H9 (cell line): ENCODE results near the gene C2orf92. TPM values are rescaled to one million over a fixed set of nuclear protein-coding genes. Genes with fewer than 3 reads are reported as not detected.

Source experiments
- DNase-seq: peaks from one replicate; pipeline ENCODE4 v3.0.0-alpha.2; 2017
- H2AFZ ChIP-seq: one replicate; pipeline ENCODE4 v1.6.1; 2013; ENCODE audit warnings: mild to moderate bottlenecking, low read length, control low read depth, moderate library complexity
- H2AK5ac ChIP-seq: 2 replicates; pipeline ENCODE4 v1.6.1; 2013; ENCODE audit warnings: low read length, control low read depth, mixed read lengths; ENCODE audit not compliant: insufficient read length
- H2BK120ac ChIP-seq: one replicate; pipeline ENCODE4 v1.6.1; 2013; ENCODE audit warnings: low read depth, mild to moderate bottlenecking, low read length, control low read depth, inconsistent platforms; ENCODE audit not compliant: poor library complexity, severe bottlenecking
- H2BK12ac ChIP-seq: 2 replicates; pipeline ENCODE4 v1.6.1; 2013; ENCODE audit warnings: low read length, control low read depth, mixed read lengths, low read depth; ENCODE audit not compliant: insufficient read length
- H2BK15ac ChIP-seq: 2 replicates; pipeline ENCODE4 v1.6.1; 2013; ENCODE audit warnings: low read depth, low read length, control low read depth
- H2BK20ac ChIP-seq: one replicate; pipeline ENCODE4 v1.6.1; 2013; ENCODE audit warnings: low read depth, mild to moderate bottlenecking, low read length, control low read depth, inconsistent platforms; ENCODE audit not compliant: poor library complexity, severe bottlenecking
- H2BK5ac ChIP-seq: 2 replicates; pipeline ENCODE4 v1.6.1; 2013; ENCODE audit warnings: low read length, control low read depth, mixed read lengths; ENCODE audit not compliant: insufficient read length
- H3K14ac ChIP-seq: 2 replicates; pipeline ENCODE4 v1.6.1; 2013; ENCODE audit warnings: low read length, control low read depth; ENCODE audit not compliant: insufficient read depth
- H3K18ac ChIP-seq: 2 replicates; pipeline ENCODE4 v1.6.1; 2013; ENCODE audit warnings: low read depth, mild to moderate bottlenecking, mixed read lengths, low read length, control low read depth; ENCODE audit not compliant: insufficient read length
- H3K23ac ChIP-seq: 2 replicates; pipeline ENCODE4 v1.6.1; 2013; ENCODE audit warnings: low read length, control low read depth, mixed read lengths, low read depth; ENCODE audit not compliant: insufficient read length
- H3K23me2 ChIP-seq: 2 replicates; pipeline ENCODE4 v1.6.1; 2013; ENCODE audit warnings: low read depth, mild to moderate bottlenecking, mixed read lengths, low read length, control low read depth; ENCODE audit not compliant: insufficient read length, poor library complexity, severe bottlenecking
- H3K27ac ChIP-seq: 2 replicates; pipeline ENCODE4 v1.5.1; 2013; ENCODE audit warnings: low read length, control low read depth, mixed read lengths, low read depth; ENCODE audit not compliant: insufficient read length
- H3K27me3 ChIP-seq: 2 replicates; pipeline ENCODE4 v1.6.1; 2013; ENCODE audit warnings: low read length, control low read depth, inconsistent platforms; ENCODE audit not compliant: insufficient read depth
- H3K4ac ChIP-seq: 2 replicates; pipeline ENCODE4 v1.6.1; 2013; ENCODE audit warnings: low read depth, mild to moderate bottlenecking, control low read depth, inconsistent platforms, low read length, moderate library complexity
- H3K4me1 ChIP-seq: 2 replicates; pipeline ENCODE4 v1.6.1; 2013; ENCODE audit warnings: low read length, control low read depth, inconsistent platforms; ENCODE audit not compliant: insufficient read depth
- H3K4me2 ChIP-seq: 2 replicates; pipeline ENCODE4 v1.6.1; 2013; ENCODE audit warnings: low read length, control low read depth, mixed read lengths; ENCODE audit not compliant: insufficient read length, insufficient read depth
- H3K56ac ChIP-seq: 2 replicates; pipeline ENCODE4 v1.6.1; 2013; ENCODE audit warnings: low read depth, mild to moderate bottlenecking, mixed read lengths, low read length, control low read depth; ENCODE audit not compliant: insufficient read length
- H3K79me1 ChIP-seq: 2 replicates; pipeline ENCODE4 v1.6.1; 2013; ENCODE audit warnings: low read depth, mild to moderate bottlenecking, moderate library complexity, low read length, control low read depth, inconsistent platforms; ENCODE audit not compliant: insufficient read depth, poor library complexity, severe bottlenecking
- H3K79me2 ChIP-seq: 2 replicates; pipeline ENCODE4 v1.6.1; 2013; ENCODE audit warnings: low read length, control low read depth, inconsistent platforms; ENCODE audit not compliant: insufficient read depth
- H3K9ac ChIP-seq: 2 replicates; pipeline ENCODE4 v1.6.1; 2013; ENCODE audit warnings: low read length, control low read depth, mixed read lengths; ENCODE audit not compliant: insufficient read length; ENCODE audit errors: extremely low read depth
- H3K9me3 ChIP-seq: one replicate; pipeline ENCODE4 v1.6.1; 2013; ENCODE audit warnings: low read depth, low read length, inconsistent platforms; ENCODE audit not compliant: control insufficient read depth
- H3T11ph ChIP-seq: one replicate; pipeline ENCODE4 v1.6.1; 2013; ENCODE audit warnings: mild to moderate bottlenecking, low read length, control low read depth, inconsistent platforms
- H4K20me1 ChIP-seq: one replicate; pipeline ENCODE4 v1.6.1; 2013; ENCODE audit not compliant: control insufficient read depth, insufficient read length, insufficient read depth
- H4K5ac ChIP-seq: 2 replicates; pipeline ENCODE4 v1.6.1; 2013; ENCODE audit warnings: low read depth, mild to moderate bottlenecking, mixed read lengths, low read length, control low read depth; ENCODE audit not compliant: insufficient read length
- H4K8ac ChIP-seq: replicated peaks from 2 replicates; pipeline ENCODE4 v1.6.1; 2013; ENCODE audit warnings: low read length, control low read depth, mixed read lengths, low read depth; ENCODE audit not compliant: insufficient read length
- H4K91ac ChIP-seq: 2 replicates; pipeline ENCODE4 v1.6.1; 2013; ENCODE audit warnings: low read depth, mild to moderate bottlenecking, moderate library complexity, mixed read lengths, low read length, control low read depth; ENCODE audit not compliant: insufficient read length
- H3K27ac Mint-ChIP-seq, 3 experiments: 2 replicates in 2 of 3; 3 replicates in 1 of 3; pipeline ENCODE4 v1.8.0; 2020 to 2021; ENCODE audit warnings: mixed read lengths in 3 of 3, mild to moderate bottlenecking in 1 of 3, moderate library complexity in 1 of 3
- H3K27me3 Mint-ChIP-seq: 2 replicates; pipeline ENCODE4 v1.8.0; 2021; ENCODE audit warnings: low read depth, mild to moderate bottlenecking, moderate library complexity, mixed read lengths
- H3K36me3 Mint-ChIP-seq, 3 experiments: 2 replicates in 2 of 3; 3 replicates in 1 of 3; pipeline ENCODE4 v1.8.0; 2020 to 2021; ENCODE audit warnings: low read depth in 3 of 3, mixed read lengths in 3 of 3; ENCODE audit not compliant: insufficient read depth in 1 of 3
- H3K4me1 Mint-ChIP-seq, 2 experiments: 2 replicates each; pipeline ENCODE4 v1.8.0; 2020; ENCODE audit warnings: mixed read lengths in 2 of 2
- H3K4me3 Mint-ChIP-seq, 2 experiments: 2 replicates in 1 of 2; 3 replicates in 1 of 2; pipeline ENCODE4 v1.8.0; 2020 to 2021; ENCODE audit warnings: mild to moderate bottlenecking in 2 of 2, mixed read lengths in 2 of 2, moderate library complexity in 1 of 2
- H3K9me3 Mint-ChIP-seq, 2 experiments: 2 replicates in 1 of 2; 3 replicates in 1 of 2; pipeline ENCODE4 v1.8.0; 2020; ENCODE audit warnings: mild to moderate bottlenecking in 2 of 2, mixed read lengths in 2 of 2, moderate library complexity in 1 of 2
- CTCF ChIP-seq: fragments of 200-600 bp; sonication (generic); conservative IDR thresholded peaks from 3 replicates; pipeline ENCODE4 v1.8.0; 2021; ENCODE audit warnings: antibody characterized with exemption, mild to moderate bottlenecking
- WGBS: extraction: QIAGEN DNeasy Blood & Tissue Kit; methylation state at CpG from one replicate; pipeline ENCODE4 v1.1.7; 2013; ENCODE audit warnings: missing lambda C conversion rate, low lambda C conversion rate, mixed read lengths; ENCODE audit not compliant: insufficient read length; ENCODE audit errors: extremely low coverage; 5-methylcytosine and 5-hydroxymethylcytosine counted together
- total RNA-seq: library from RNA; stranded (reverse); gene quantifications from 2 replicates; pipeline ENCODE4 v1.2.1, GENCODE V29; 2021

Gene C2orf92
- total RNA-seq, 1 experiment from 2014 or later = 7.3 TPM

GRCh38 chr2:97712693-97713295 is 43.3 kb downstream of the C2orf92 start:
- Histone ChIP-seq H3K27me3 (no peaks in the 10 kb centered on the region), H3K9me3 (no peaks in the 10 kb centered on the region), H3K79me1 (no peaks in the 10 kb centered on the region), H3K56ac (no peak overlapping the region), H3K23ac (no peak overlapping the region), H3K14ac (no peak overlapping the region; the same call in 1 of the 2 replicates), H3K4me1 (no peaks in the 10 kb centered on the region), H3K27ac (no peak overlapping the region), H2AFZ (no peak overlapping the region), H2BK120ac (no peak overlapping the region), H4K5ac (no peak overlapping the region), H3T11ph (no peak overlapping the region), H4K8ac (no peak overlapping the region), H2BK5ac (no peak overlapping the region), H3K9ac (no peak overlapping the region), H3K4me2 (no peak overlapping the region), H2BK15ac (no peak overlapping the region), H4K91ac (no peak overlapping the region), H4K20me1 (no peaks in the 10 kb centered on the region), H3K4ac (no peak overlapping the region), H2BK20ac (no peak overlapping the region), H2AK5ac (no peak overlapping the region), H3K79me2 (no peaks in the 10 kb centered on the region), H2BK12ac (no peak overlapping the region), H3K18ac (no peak overlapping the region), H3K23me2 (no peaks in the 10 kb centered on the region)
- peaks cover 0 to 4% (median 0%) of the 10 kb centered on the region in 3 experiments; a peak in 3 of 7 replicates for H3K36me3 Mint-ChIP-seq
- peaks cover 8 to 13% of the 10 kb centered on the region in 2 experiments for H3K4me1 Mint-ChIP-seq
- TF ChIP-seq CTCF = no peak
- no peak overlapping the region for H3K27ac Mint-ChIP-seq
- peaks cover 4% of the 10 kb centered on the region for H3K27me3 Mint-ChIP-seq
- no peak overlapping the region for H3K4me3 Mint-ChIP-seq
- H3K9me3 Mint-ChIP-seq = peaks cover 0 to 2% of the 10 kb centered on the region in 2 experiments; a peak in 2 of 5 replicates
- WGBS = no CpG with 5 or more reads among the region's 11 CpGs
- no peak for DNase-seq
